ENCODE measurements around the gene FHDC1. TPM values are rescaled to one million over a fixed set of nuclear protein-coding genes. Genes with fewer than 3 reads are reported as not detected.

FHDC1 gene
- total RNA-seq, 5 donors from 2014 or later (not counting 1 experiment from before 2014, with no cell fraction given) = 0.08 to 0.28 (median 0.17) TPM; not detected in 1

DNA sequence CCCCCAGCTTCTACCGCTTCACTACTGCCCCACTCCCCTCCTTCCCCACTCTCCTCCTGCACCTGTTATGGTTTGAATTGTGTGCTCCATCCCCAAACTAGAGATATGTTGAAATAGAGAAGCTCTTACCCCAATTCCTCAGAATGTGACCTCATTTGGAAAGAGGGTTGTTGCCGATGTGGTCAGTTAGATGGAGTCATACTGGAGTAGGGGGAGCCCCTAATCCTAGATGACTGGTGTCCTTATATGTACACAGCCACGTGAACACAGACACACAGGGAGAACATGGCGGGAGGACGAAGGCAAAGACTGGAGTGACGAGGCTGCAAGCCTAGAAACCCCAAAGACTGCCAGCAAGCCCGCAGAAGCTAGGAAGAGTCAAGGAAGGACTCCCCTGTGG lies 84.3 kb downstream of the FHDC1 start:
- no peak for ATAC-seq (replicated peaks in 1 of 4)
- Histone ChIP-seq H3K36me3 (ENCODE audit: control insufficient read depth in 2 of 2, extremely low read depth in 1 of 2, insufficient read depth in 1 of 2, low read length in 1 of 2) (no peaks in the 10 kb centered on the region), H3K4me1 (ENCODE audit: control insufficient read depth in 1 of 2, extremely low read depth in 1 of 2, insufficient read depth in 2 of 2, low read length in 2 of 2) (no peaks in the 10 kb centered on the region), H3K27ac (ENCODE audit: low read length) (no peak overlapping the region), H3K9me3 (no peaks in the 10 kb centered on the region), H3K4me3 (ENCODE audit: control insufficient read depth in 1 of 2, extremely low read depth in 1 of 2, low read length in 1 of 2) (no peak overlapping the region), H3K27me3 (replicated peaks in 1 of 2; ENCODE audit: control insufficient read depth in 2 of 2, extremely low read depth in 1 of 2, insufficient read depth in 2 of 2, low read length in 1 of 2) (peaks cover 0 to 18% of the 10 kb centered on the region in 2 experiments)
- peaks cover 4 to 6% (median 5%) of the 10 kb centered on the region in 3 donors for H3K4me1 Mint-ChIP-seq
- POLR2A ChIA-PET = no interaction called here
- no peak overlapping the region for H3K27ac Mint-ChIP-seq
- no peaks in the 10 kb centered on the region for H3K36me3 Mint-ChIP-seq
- no peak for DNase-seq
- H3K9me3 Mint-ChIP-seq = no peaks in the 10 kb centered on the region
- CTCF ChIA-PET = no interaction called here
- no peaks in the 10 kb centered on the region for H3K27me3 Mint-ChIP-seq
- H3K4me3 Mint-ChIP-seq = no peak overlapping the region
- 90% methylated on average over 3 of the region's 7 CpGs for WGBS (ENCODE audit: insufficient coverage)

DNA sequence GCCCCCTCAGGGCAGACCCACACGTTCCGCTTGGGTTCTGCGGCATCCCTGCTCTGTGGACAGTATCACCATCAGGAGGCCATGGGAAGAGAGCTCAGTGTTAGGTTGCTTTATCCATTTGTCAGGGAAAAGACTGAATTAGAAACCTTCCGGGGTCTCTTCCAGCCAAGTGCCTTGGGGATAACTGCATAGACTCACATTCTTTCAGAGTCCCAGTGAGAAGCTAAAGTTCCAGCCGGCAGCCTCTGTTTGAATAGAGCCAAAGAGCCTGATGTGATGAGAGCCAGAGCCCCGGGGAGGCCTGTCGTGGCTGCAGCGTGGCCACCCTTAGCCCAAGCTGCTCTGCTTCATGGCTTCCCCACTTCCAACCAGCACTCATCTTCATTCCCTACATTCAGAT lies 85.2 kb downstream of the FHDC1 start:
- H3K9me3 ChIP-seq = no peaks in the 10 kb centered on the region
- H3K27ac ChIP-seq (ENCODE audit: low read length) = no peak overlapping the region
- CTCF ChIA-PET = no interaction called here
- ATAC-seq (replicated peaks in 1 of 4) (no peak), DNase-seq (no peak)
- Mint-ChIP-seq H3K27ac (no peak overlapping the region), H3K36me3 (no peaks in the 10 kb centered on the region), H3K4me3 (no peak overlapping the region), H3K9me3 (no peaks in the 10 kb centered on the region), H3K4me1 (peaks cover 4 to 6% (median 5%) of the 10 kb centered on the region in 3 donors), H3K27me3 (no peaks in the 10 kb centered on the region)
- no peaks in the 10 kb centered on the region for H3K36me3 ChIP-seq (ENCODE audit: control insufficient read depth in 2 of 2, extremely low read depth in 1 of 2, insufficient read depth in 1 of 2, low read length in 1 of 2)
- no peaks in the 10 kb centered on the region for H3K4me1 ChIP-seq (ENCODE audit: control insufficient read depth in 1 of 2, extremely low read depth in 1 of 2, insufficient read depth in 2 of 2, low read length in 2 of 2)
- 95% methylated on average over 8 of the region's 8 CpGs for WGBS (ENCODE audit: insufficient coverage)
- no peak overlapping the region for H3K4me3 ChIP-seq (ENCODE audit: control insufficient read depth in 1 of 2, extremely low read depth in 1 of 2, low read length in 1 of 2)
- peaks cover 0 to 18% of the 10 kb centered on the region in 2 experiments for H3K27me3 ChIP-seq (replicated peaks in 1 of 2; ENCODE audit: control insufficient read depth in 2 of 2, extremely low read depth in 1 of 2, insufficient read depth in 2 of 2, low read length in 1 of 2)
- POLR2A ChIA-PET = no interaction called here

DNA sequence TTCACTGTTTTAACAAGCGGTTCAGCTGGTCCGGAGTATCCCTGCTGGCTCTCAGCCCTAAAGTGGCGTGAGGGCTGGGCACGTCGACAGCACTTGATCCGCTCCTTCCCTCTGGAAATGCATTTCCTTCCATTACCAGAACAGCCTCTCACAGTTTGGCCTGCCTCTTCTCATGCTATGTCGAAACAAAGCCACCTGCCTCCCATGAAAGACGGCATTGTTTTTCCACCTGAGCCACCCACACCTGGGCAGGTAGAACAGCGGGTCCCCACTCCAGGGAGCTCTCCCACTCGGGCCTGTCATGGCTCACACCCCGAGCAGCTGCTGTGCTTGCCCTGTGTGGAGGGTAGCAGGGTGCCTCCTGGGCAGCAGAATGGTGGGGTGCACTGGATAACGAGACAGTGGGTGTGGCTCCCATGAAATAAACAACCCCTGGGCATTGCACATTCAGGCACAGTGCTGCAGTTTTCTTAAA lies 86.2 kb downstream of the FHDC1 start:
- Histone ChIP-seq H3K9me3 (no peaks in the 10 kb centered on the region), H3K36me3 (ENCODE audit: control insufficient read depth in 2 of 2, extremely low read depth in 1 of 2, insufficient read depth in 1 of 2, low read length in 1 of 2) (no peaks in the 10 kb centered on the region), H3K4me1 (ENCODE audit: control insufficient read depth in 1 of 2, extremely low read depth in 1 of 2, insufficient read depth in 2 of 2, low read length in 2 of 2) (no peaks in the 10 kb centered on the region), H3K27me3 (replicated peaks in 1 of 2; ENCODE audit: control insufficient read depth in 2 of 2, extremely low read depth in 1 of 2, insufficient read depth in 2 of 2, low read length in 1 of 2) (peaks cover 0 to 18% of the 10 kb centered on the region in 2 experiments), H3K27ac (ENCODE audit: low read length) (no peak overlapping the region), H3K4me3 (ENCODE audit: control insufficient read depth in 1 of 2, extremely low read depth in 1 of 2, low read length in 1 of 2) (no peak overlapping the region)
- H3K4me1 Mint-ChIP-seq = peaks cover 4 to 6% (median 5%) of the 10 kb centered on the region in 3 donors
- no peaks in the 10 kb centered on the region for H3K27me3 Mint-ChIP-seq
- 90% methylated on average over 11 of the region's 12 CpGs for WGBS (ENCODE audit: insufficient coverage)
- no peak overlapping the region for H3K27ac Mint-ChIP-seq
- no peaks in the 10 kb centered on the region for H3K36me3 Mint-ChIP-seq
- H3K4me3 Mint-ChIP-seq = no peak overlapping the region
- ChIA-PET POLR2A (no interaction called here), CTCF (no interaction called here)
- ATAC-seq (replicated peaks in 1 of 4) = no peak
- no peaks in the 10 kb centered on the region for H3K9me3 Mint-ChIP-seq
- no peak for DNase-seq

DNA sequence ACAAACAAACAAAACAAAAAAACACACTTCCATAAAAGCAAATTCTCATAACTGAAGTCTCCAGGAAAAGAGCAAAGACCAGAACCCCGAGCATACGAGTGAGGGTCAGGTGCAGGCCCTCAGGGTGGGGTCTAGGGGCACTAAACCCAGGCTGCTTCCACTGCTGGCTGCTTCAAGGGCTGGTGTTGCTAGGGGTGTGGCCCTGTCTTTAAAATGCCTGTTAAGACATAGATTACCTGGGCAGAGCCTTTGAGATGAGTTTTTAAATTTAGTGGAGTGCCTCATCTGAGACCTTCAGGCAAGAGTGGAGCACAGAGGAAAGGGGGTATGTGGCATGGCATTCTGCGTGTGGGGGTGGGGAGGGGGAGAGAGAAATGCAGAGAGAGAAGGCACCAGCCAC lies 87.0 kb downstream of the FHDC1 start:
- peaks cover 4 to 6% (median 5%) of the 10 kb centered on the region in 3 donors for H3K4me1 Mint-ChIP-seq
- ChIA-PET CTCF (no interaction called here), POLR2A (no interaction called here)
- no peaks in the 10 kb centered on the region for H3K4me1 ChIP-seq (ENCODE audit: control insufficient read depth in 1 of 2, extremely low read depth in 1 of 2, insufficient read depth in 2 of 2, low read length in 2 of 2)
- no peak overlapping the region for H3K27ac ChIP-seq (ENCODE audit: low read length)
- H3K4me3 Mint-ChIP-seq = no peak overlapping the region
- no peaks in the 10 kb centered on the region for H3K9me3 Mint-ChIP-seq
- 76% methylated on average over 3 of the region's 3 CpGs for WGBS (ENCODE audit: insufficient coverage)
- DNase-seq (no peak), ATAC-seq (replicated peaks in 1 of 4) (no peak)
- H3K36me3 Mint-ChIP-seq = no peaks in the 10 kb centered on the region
- no peak overlapping the region for H3K27ac Mint-ChIP-seq
- H3K9me3 ChIP-seq = no peaks in the 10 kb centered on the region
- H3K4me3 ChIP-seq (ENCODE audit: control insufficient read depth in 1 of 2, extremely low read depth in 1 of 2, low read length in 1 of 2) = no peak overlapping the region
- H3K27me3 Mint-ChIP-seq = no peaks in the 10 kb centered on the region
- no peaks in the 10 kb centered on the region for H3K36me3 ChIP-seq (ENCODE audit: control insufficient read depth in 2 of 2, extremely low read depth in 1 of 2, insufficient read depth in 1 of 2, low read length in 1 of 2)
- H3K27me3 ChIP-seq (replicated peaks in 1 of 2; ENCODE audit: control insufficient read depth in 2 of 2, extremely low read depth in 1 of 2, insufficient read depth in 2 of 2, low read length in 1 of 2) = peaks cover 0 to 18% of the 10 kb centered on the region in 2 experiments

DNA sequence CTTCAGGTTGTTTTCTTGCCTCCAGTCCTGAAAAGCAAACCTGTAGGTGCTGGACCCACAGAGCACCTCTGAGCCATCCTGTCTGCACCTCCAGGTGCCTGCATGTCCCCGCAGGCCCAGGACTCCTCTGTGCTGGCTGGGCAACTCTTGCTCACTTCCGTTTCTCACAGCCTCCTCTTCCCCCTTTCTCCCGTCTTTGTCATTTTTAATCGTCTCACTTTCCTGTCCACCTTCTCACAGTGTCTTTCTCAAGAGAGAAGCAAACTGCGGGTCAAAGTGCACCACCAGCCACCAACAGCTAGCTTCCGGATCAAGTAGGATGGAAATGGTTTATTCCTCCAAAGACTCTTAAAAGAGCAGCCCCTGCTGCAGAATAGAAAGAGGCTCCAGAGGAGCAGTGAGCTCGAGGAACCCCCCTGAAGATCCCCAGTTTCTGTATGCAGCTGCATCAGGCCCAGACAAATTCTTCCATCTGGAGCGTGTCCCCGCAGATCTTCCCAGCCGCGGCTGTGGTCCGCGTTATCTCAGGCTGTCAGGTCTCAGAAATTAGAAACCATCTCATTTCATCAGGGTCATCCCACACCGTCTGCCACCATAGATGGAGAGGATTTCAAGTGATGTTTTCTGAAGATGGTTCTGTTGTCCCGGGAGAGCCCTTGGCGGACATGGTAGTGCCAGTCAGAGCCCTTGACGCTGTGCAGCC lies 87.7 kb downstream of the FHDC1 start:
- Mint-ChIP-seq H3K27me3 (no peaks in the 10 kb centered on the region), H3K27ac (no peak overlapping the region), H3K4me1 (peaks cover 4 to 6% (median 5%) of the 10 kb centered on the region in 3 donors), H3K36me3 (peaks cover under 1% of the 10 kb centered on the region), H3K9me3 (peaks cover 1 to 3% (median 2%) of the 10 kb centered on the region in 3 donors), H3K4me3 (no peak overlapping the region)
- Histone ChIP-seq H3K9me3 (no peaks in the 10 kb centered on the region), H3K27me3 (replicated peaks in 1 of 2; ENCODE audit: control insufficient read depth in 2 of 2, extremely low read depth in 1 of 2, insufficient read depth in 2 of 2, low read length in 1 of 2) (peaks cover 0 to 21% of the 10 kb centered on the region in 2 experiments), H3K4me3 (ENCODE audit: control insufficient read depth in 1 of 2, extremely low read depth in 1 of 2, low read length in 1 of 2) (no peak overlapping the region), H3K36me3 (ENCODE audit: control insufficient read depth in 2 of 2, extremely low read depth in 1 of 2, insufficient read depth in 1 of 2, low read length in 1 of 2) (no peaks in the 10 kb centered on the region), H3K4me1 (ENCODE audit: control insufficient read depth in 1 of 2, extremely low read depth in 1 of 2, insufficient read depth in 2 of 2, low read length in 2 of 2) (no peaks in the 10 kb centered on the region), H3K27ac (ENCODE audit: low read length) (no peak overlapping the region)
- POLR2A ChIA-PET = no interaction called here
- DNase-seq (no peak), ATAC-seq (replicated peaks in 1 of 4) (no peak)
- CTCF ChIA-PET = no interaction called here
- 70% methylated on average over 7 of the region's 17 CpGs for WGBS (ENCODE audit: insufficient coverage)

DNA sequence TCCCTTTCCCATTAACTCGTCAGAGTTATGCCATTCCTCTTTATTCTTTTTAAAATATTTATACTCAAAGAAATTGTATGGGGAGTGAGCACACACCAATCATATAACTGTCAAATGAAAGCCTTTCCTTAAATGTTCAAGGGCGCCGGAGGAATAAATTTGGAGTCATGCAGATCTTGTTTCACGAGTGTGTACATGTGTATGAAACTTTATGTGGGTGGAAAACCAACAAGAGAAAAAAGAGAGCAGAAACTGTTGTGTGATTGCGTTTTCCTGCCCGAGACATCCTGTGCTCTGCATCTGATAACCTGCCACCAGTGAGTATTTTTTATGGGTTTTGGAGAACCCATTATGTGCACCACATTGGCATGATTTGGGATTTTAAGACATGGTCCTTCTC lies 88.3 kb downstream of the FHDC1 start:
- ChIA-PET CTCF (no interaction called here), POLR2A (no interaction called here)
- Mint-ChIP-seq H3K9me3 (peaks cover 8 to 10% (median 8%) of the 10 kb centered on the region in 3 donors), H3K4me1 (peaks cover 4 to 6% (median 5%) of the 10 kb centered on the region in 3 donors), H3K27me3 (no peaks in the 10 kb centered on the region), H3K36me3 (peaks cover 5% of the 10 kb centered on the region), H3K4me3 (no peak overlapping the region), H3K27ac (no peak overlapping the region)
- WGBS (ENCODE audit: insufficient coverage) = 32% methylated on average over 4 of the region's 6 CpGs
- Histone ChIP-seq H3K27me3 (replicated peaks in 1 of 2; ENCODE audit: control insufficient read depth in 2 of 2, extremely low read depth in 1 of 2, insufficient read depth in 2 of 2, low read length in 1 of 2) (peaks cover 0 to 21% of the 10 kb centered on the region in 2 experiments), H3K4me1 (ENCODE audit: control insufficient read depth in 1 of 2, extremely low read depth in 1 of 2, insufficient read depth in 2 of 2, low read length in 2 of 2) (no peaks in the 10 kb centered on the region), H3K36me3 (ENCODE audit: control insufficient read depth in 2 of 2, extremely low read depth in 1 of 2, insufficient read depth in 1 of 2, low read length in 1 of 2) (no peaks in the 10 kb centered on the region), H3K9me3 (no peaks in the 10 kb centered on the region), H3K27ac (ENCODE audit: low read length) (no peak overlapping the region), H3K4me3 (ENCODE audit: control insufficient read depth in 1 of 2, extremely low read depth in 1 of 2, low read length in 1 of 2) (no peak overlapping the region)
- DNase-seq (no peak), ATAC-seq (replicated peaks in 1 of 4) (no peak)

All from T-cell (primary cell).